ENCODE results near the gene CGREF1. TPM values are rescaled to one million over a fixed set of nuclear protein-coding genes. Genes with fewer than 3 reads are reported as not detected.

The CGREF1 gene
- total RNA-seq, 1 experiment from 2014 or later = 2.1 TPM

- Histone ChIP-seq H4K20me1 (ENCODE audit: control insufficient read depth, insufficient read depth, insufficient read length) (no peaks in the 10 kb centered on the region), H2BK120ac (ENCODE audit: low read depth, low read length, poor library complexity, severe bottlenecking) (no peak overlapping the region), H3K27me3 (ENCODE audit: insufficient read depth, low read length) (no peaks in the 10 kb centered on the region), H4K5ac (ENCODE audit: insufficient read length, low read depth, low read length) (no peak overlapping the region), H2BK12ac (ENCODE audit: insufficient read length, low read depth, low read length) (no peak overlapping the region), H3K23ac (ENCODE audit: insufficient read length, low read depth, low read length) (no peak overlapping the region), H2BK5ac (ENCODE audit: insufficient read length, low read length) (no peak overlapping the region), H3K23me2 (ENCODE audit: insufficient read length, low read depth, low read length, poor library complexity, severe bottlenecking) (peaks cover 10% of the 10 kb centered on the region), H4K8ac (replicated peaks; ENCODE audit: insufficient read length, low read depth, low read length) (no peak overlapping the region), H3K4ac (ENCODE audit: low read depth, low read length) (no peak overlapping the region), H3K79me1 (ENCODE audit: insufficient read depth, low read depth, low read length, poor library complexity, severe bottlenecking) (no peaks in the 10 kb centered on the region), H3K4me2 (ENCODE audit: insufficient read depth, insufficient read length, low read length) (no peak overlapping the region), H3K56ac (ENCODE audit: insufficient read length, low read depth, low read length) (no peak overlapping the region), H3K9me3 (ENCODE audit: control insufficient read depth, low read depth, low read length) (no peaks in the 10 kb centered on the region), H3K9ac (ENCODE audit: extremely low read depth, insufficient read length, low read length) (no peak overlapping the region), H3K4me1 (ENCODE audit: insufficient read depth, low read length) (peaks cover 4% of the 10 kb centered on the region; the same call in 1 of the 2 replicates), H2BK20ac (ENCODE audit: low read depth, low read length, poor library complexity, severe bottlenecking) (no peak overlapping the region), H2AFZ (ENCODE audit: low read length) (no peak overlapping the region), H2BK15ac (ENCODE audit: low read depth, low read length) (no peak overlapping the region), H4K91ac (ENCODE audit: insufficient read length, low read depth, low read length) (no peak overlapping the region), H2AK5ac (ENCODE audit: insufficient read length, low read length) (no peak overlapping the region), H3T11ph (ENCODE audit: low read length) (no peak overlapping the region), H3K27ac (ENCODE audit: insufficient read length, low read depth, low read length) (no peak overlapping the region), H3K18ac (ENCODE audit: insufficient read length, low read depth, low read length) (no peak overlapping the region), H3K79me2 (ENCODE audit: insufficient read depth, low read length) (no peaks in the 10 kb centered on the region), H3K14ac (ENCODE audit: insufficient read depth, low read length) (no peak overlapping the region)
- no peak for TF ChIP-seq CTCF (conservative IDR thresholded peaks at IDR 0.05)
- DNase-seq = no peak
- whole genome bisulfite sequencing (ENCODE audit: extremely low coverage, insufficient read length, low lambda C conversion rate) = no CpG with 5 or more reads among the region's 11 CpGs
- no peak overlapping the region for H3K27ac Mint-ChIP-seq
- H3K4me1 Mint-ChIP-seq = peaks cover 10 to 14% of the 10 kb centered on the region in 2 experiments
- peak overlapping the region; percentile 86 to 94; a peak in 2 of 5 replicates for H3K4me3 Mint-ChIP-seq
- peaks cover 23 to 45% (median 35%) of the 10 kb centered on the region in 3 experiments for H3K36me3 Mint-ChIP-seq (ENCODE audit: insufficient read depth in 1 of 3, low read depth in 3 of 3)
- peaks cover 7 to 10% of the 10 kb centered on the region in 2 experiments for H3K9me3 Mint-ChIP-seq
- H3K27me3 Mint-ChIP-seq (ENCODE audit: low read depth) = peaks cover 7% of the 10 kb centered on the region
These were observed 65.6 kb downstream of the CGREF1 start for GRCh38 chr2:27053321-27053720.

Data from H9 (cell line).